DOHH2 (cell line): Measurements from ENCODE around the gene ADGRG2.

Experiments
- H3F3A ChIP-seq: fragments of 200-600 bp; sonication (generic), shearing (Covaris generic); 2 replicates; pipeline ENCODE4 v1.6.0; 2016; ENCODE audit warnings: antibody characterized with exemption, mild to moderate bottlenecking; ENCODE audit not compliant: control insufficient read depth, insufficient read depth
- H3K27ac ChIP-seq: fragments of 200-600 bp; sonication (generic); 2 replicates; pipeline ENCODE4 v1.5.1; 2014; ENCODE audit warnings: low read depth, mild to moderate bottlenecking, low read length, moderate library complexity
- H3K27me3 ChIP-seq: fragments of 200-600 bp; sonication (generic); 2 replicates; pipeline ENCODE4 v1.6.1; 2014; ENCODE audit warnings: mild to moderate bottlenecking, low read length, mixed read lengths; ENCODE audit not compliant: control insufficient read depth
- H3K36me3 ChIP-seq: fragments of 200-600 bp; sonication (generic); 2 replicates; pipeline ENCODE4 v1.6.1; 2014; ENCODE audit warnings: mild to moderate bottlenecking, low read length, moderate library complexity, mixed read lengths; ENCODE audit not compliant: control insufficient read depth
- H3K4me1 ChIP-seq: fragments of 200-600 bp; sonication (generic); 2 replicates; pipeline ENCODE4 v1.6.1; 2014; ENCODE audit warnings: mild to moderate bottlenecking, low read length, mixed read lengths; ENCODE audit not compliant: control insufficient read depth
- H3K4me2 ChIP-seq: fragments of 200-600 bp; sonication (generic); 2 replicates; pipeline ENCODE4 v1.6.0; 2014; ENCODE audit warnings: mild to moderate bottlenecking, low read length, moderate library complexity
- H3K4me3 ChIP-seq: fragments of 200-600 bp; sonication (generic); 2 replicates; pipeline ENCODE4 v1.5.1; 2014; ENCODE audit warnings: mild to moderate bottlenecking, low read length, mixed read lengths
- H3K79me2 ChIP-seq: fragments of 200-600 bp; sonication (generic); 2 replicates; pipeline ENCODE4 v1.6.1; 2014; ENCODE audit warnings: mild to moderate bottlenecking, low read length, mixed read lengths; ENCODE audit not compliant: control insufficient read depth
- H3K9me2 ChIP-seq: fragments of 200-600 bp; sonication (generic); replicated peaks from 2 replicates; pipeline ENCODE4 v1.6.1; 2014; ENCODE audit warnings: mild to moderate bottlenecking, low read length, mixed read lengths; ENCODE audit not compliant: control insufficient read depth
- H3K9me3 ChIP-seq: fragments of 200-600 bp; sonication (generic); 2 replicates; pipeline ENCODE4 v1.6.1; 2014; ENCODE audit warnings: antibody characterized with exemption, low read length, mixed read lengths; ENCODE audit not compliant: control insufficient read depth, insufficient read depth
- H4K20me1 ChIP-seq: fragments of 200-600 bp; sonication (generic); 2 replicates; pipeline ENCODE4 v1.6.0; 2014; ENCODE audit warnings: low read depth, mild to moderate bottlenecking, antibody characterized with exemption, low read length, moderate library complexity; ENCODE audit not compliant: control insufficient read depth, insufficient read depth
- CTCF ChIP-seq: fragments of 200-600 bp; sonication (generic); IDR thresholded peaks from one replicate; pipeline ENCODE4 v1.5.1; 2014; ENCODE audit warnings: antibody characterized with exemption, mild to moderate bottlenecking, low read depth, low read length; ENCODE audit not compliant: poor library complexity, severe bottlenecking
- EZH2phosphoT487 ChIP-seq: fragments of 200-600 bp; sonication (generic); IDR thresholded peaks from 2 replicates; pipeline ENCODE4 v1.6.1; 2017; ENCODE audit warnings: borderline replicate concordance, mild to moderate bottlenecking, antibody characterized with exemption, low read length, moderate library complexity, mixed read lengths

Gene ADGRG2

GRCh38 chrX:19086102-19086772 is 36.0 kb downstream of the ADGRG2 start:
- Histone ChIP-seq H3K36me3 (no peaks in the 10 kb centered on the region), H3K9me3 (no peaks in the 10 kb centered on the region), H4K20me1 (no peaks in the 10 kb centered on the region), H3K79me2 (no peaks in the 10 kb centered on the region), H3K4me3 (no peak overlapping the region), H3K4me1 (no peaks in the 10 kb centered on the region), H3K9me2 (no peaks in the 10 kb centered on the region), H3K27me3 (no peaks in the 10 kb centered on the region), H3F3A (no peaks in the 10 kb centered on the region), H3K4me2 (no peak overlapping the region), H3K27ac (no peak overlapping the region)
- TF ChIP-seq CTCF (no peak), EZH2phosphoT487 (no peak)

GRCh38 chrX:19085666-19086065 is 36.6 kb downstream of the ADGRG2 start:
- Histone ChIP-seq H3K79me2 (no peaks in the 10 kb centered on the region), H3K27ac (no peak overlapping the region), H3K4me2 (no peak overlapping the region), H3K36me3 (no peaks in the 10 kb centered on the region), H3K4me1 (no peaks in the 10 kb centered on the region), H3K9me3 (no peaks in the 10 kb centered on the region), H3K9me2 (no peaks in the 10 kb centered on the region), H3K4me3 (no peak overlapping the region), H4K20me1 (no peaks in the 10 kb centered on the region), H3K27me3 (no peaks in the 10 kb centered on the region), H3F3A (no peaks in the 10 kb centered on the region)
- TF ChIP-seq EZH2phosphoT487: no peak
- TF ChIP-seq CTCF: no peak

GRCh38 chrX:19075754-19076153 is 46.5 kb downstream of the ADGRG2 start:
- H3K36me3 ChIP-seq: no peaks in the 10 kb centered on the region
- H4K20me1 ChIP-seq: no peaks in the 10 kb centered on the region
- no peak overlapping the region for H3K27ac ChIP-seq
- H3K9me2 ChIP-seq: no peaks in the 10 kb centered on the region
- no peak for TF ChIP-seq CTCF
- no peak for TF ChIP-seq EZH2phosphoT487
- no peaks in the 10 kb centered on the region for H3K4me1 ChIP-seq
- no peaks in the 10 kb centered on the region for H3F3A ChIP-seq
- H3K4me3 ChIP-seq: no peak overlapping the region
- no peaks in the 10 kb centered on the region for H3K79me2 ChIP-seq
- H3K4me2 ChIP-seq: no peak overlapping the region
- no peaks in the 10 kb centered on the region for H3K27me3 ChIP-seq
- no peaks in the 10 kb centered on the region for H3K9me3 ChIP-seq
